ENCODE results near the gene SLX9.

SLX9 gene

DNA sequence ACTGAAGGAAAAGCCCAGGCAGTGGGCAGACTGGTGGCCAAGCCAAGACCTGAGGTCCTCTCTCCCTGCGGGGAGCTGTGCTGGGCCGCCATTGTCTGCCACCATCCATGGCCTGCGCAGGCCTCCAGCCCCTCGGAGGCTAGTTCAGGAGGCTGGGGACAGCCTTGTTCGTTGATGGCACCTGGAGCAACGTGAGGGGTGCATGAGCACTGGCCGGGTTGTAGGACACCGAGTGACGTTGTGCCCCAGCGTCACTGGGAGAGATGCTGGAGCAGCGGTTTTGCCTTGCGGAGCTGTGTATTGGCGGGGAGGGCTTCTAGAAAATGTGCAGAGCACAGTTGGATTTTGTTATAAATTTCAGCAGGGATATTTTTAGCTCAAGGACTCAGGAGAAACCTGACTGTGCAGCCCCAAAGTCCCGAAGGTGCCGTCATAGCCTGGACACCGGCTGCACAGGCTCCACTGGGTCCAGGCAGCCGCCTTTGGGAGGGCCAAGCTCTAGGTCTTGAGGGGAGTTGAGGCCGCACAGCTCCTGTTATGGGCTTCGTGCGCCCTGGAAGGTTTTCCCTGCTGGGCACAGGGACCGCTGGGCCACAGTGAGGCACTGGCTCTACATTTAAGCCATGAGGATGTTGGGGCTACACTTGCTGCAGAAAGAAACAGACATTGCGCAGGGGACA lies 86.4 kb downstream of the SLX9 start:
- no peak for TF ChIP-seq GATA1 (IDR thresholded peaks at IDR 0.05; ENCODE audit: low read depth, low read length)
- TF ChIP-seq POLR2A (IDR thresholded peaks at IDR 0.05; ENCODE audit: low read length): no peak
- no peak for DNase-seq

Data from erythroblast (primary cell).